GM19035 (cell line): Measurements from ENCODE around the gene HDAC4.

Source experiments
- ATAC-seq: cut with Tn5 transposase; IDR thresholded peaks from one replicate; pipeline ENCODE4 v1.9.1; 2021; ENCODE audit not compliant: unreplicated experiment

Gene HDAC4

GRCh38 chr2:239102266-239102665 lies 298.6 kb downstream of the HDAC4 start:
- no peak for ATAC-seq

GRCh38 chr2:239101807-239102206 lies 299.0 kb downstream of the HDAC4 start:
- no peak for ATAC-seq

GRCh38 chr2:239101071-239101470 lies 299.7 kb downstream of the HDAC4 start:
- ATAC-seq = no peak

GRCh38 chr2:239099474-239099873 lies 301.3 kb downstream of the HDAC4 start:
- ATAC-seq = no peak

GRCh38 chr2:239098288-239098970 lies 302.4 kb downstream of the HDAC4 start:
- no peak for ATAC-seq

- ATAC-seq = no peak
Observed at GRCh38 chr2:239097428-239097696, 303.5 kb downstream of the HDAC4 start.

GRCh38 chr2:239096676-239097427 lies 304.0 kb downstream of the HDAC4 start:
- no peak for ATAC-seq

GRCh38 chr2:239095460-239096081 lies 305.2 kb downstream of the HDAC4 start:
- no peak for ATAC-seq

- ATAC-seq = no peak
Observed at GRCh38 chr2:239094867-239095266, 306.0 kb downstream of the HDAC4 start.

- ATAC-seq = no peak
Observed at GRCh38 chr2:239093952-239094351, 306.9 kb downstream of the HDAC4 start.

- ATAC-seq = no peak
Observed at GRCh38 chr2:239093542-239093941, 307.3 kb downstream of the HDAC4 start.

- no peak for ATAC-seq
Observed at GRCh38 chr2:239092571-239093294, 308.1 kb downstream of the HDAC4 start.

- no peak for ATAC-seq
Observed at GRCh38 chr2:239089884-239090283, 310.9 kb downstream of the HDAC4 start.

- no peak for ATAC-seq
Observed at GRCh38 chr2:239087046-239087710, 313.6 kb downstream of the HDAC4 start.

- ATAC-seq = no peak
Observed at GRCh38 chr2:239086325-239087020, 314.3 kb downstream of the HDAC4 start.

GRCh38 chr2:239085201-239085992 lies 315.4 kb downstream of the HDAC4 start:
- no peak for ATAC-seq

GRCh38 chr2:239084007-239084406 lies 316.8 kb downstream of the HDAC4 start:
- no peak for ATAC-seq

- ATAC-seq = no peak
Observed at GRCh38 chr2:239082425-239082824, 318.4 kb downstream of the HDAC4 start.

- no peak for ATAC-seq
Observed at GRCh38 chr2:239081622-239082021, 319.2 kb downstream of the HDAC4 start.

GRCh38 chr2:239081046-239081445 lies 319.8 kb downstream of the HDAC4 start:
- ATAC-seq = no peak
